Stimulated activated CD4-positive, alpha-beta T cell treated with anti-CD3 and anti-CD28 coated beads, Interleukin-1b, Interleukin-23, amount 100 ng/mL, for 4 hours (primary cell): ENCODE data around the gene TFF1.

Source experiments
- DNase-seq, 2 donors: peaks; one replicate each; pipeline ENCODE4 v3.0.0-alpha.2; 2020; ENCODE audit warnings: low read depth in 2 of 2

TFF1 gene

GRCh38 chr21:42398436-42399028 is 32.2 kb upstream of the TFF1 start:
- DNase-seq = no peak

GRCh38 chr21:42397746-42398394 is 31.5 kb upstream of the TFF1 start:
- DNase-seq = no peak

- DNase-seq = no peak
Observed at GRCh38 chr21:42396799-42397745, 30.7 kb upstream of the TFF1 start.

- DNase-seq = no peak
Observed at GRCh38 chr21:42395905-42396651, 29.7 kb upstream of the TFF1 start, which contains the start of gene TMPRSS3. Gene TMPRSS3, minus strand, starts transcription at chr21:42396052. Its CDS starts 635 bp downstream, at chr21:42395417.

GRCh38 chr21:42395302-42395701 is 29.0 kb upstream of the TFF1 start:
- DNase-seq = no peak

DNA sequence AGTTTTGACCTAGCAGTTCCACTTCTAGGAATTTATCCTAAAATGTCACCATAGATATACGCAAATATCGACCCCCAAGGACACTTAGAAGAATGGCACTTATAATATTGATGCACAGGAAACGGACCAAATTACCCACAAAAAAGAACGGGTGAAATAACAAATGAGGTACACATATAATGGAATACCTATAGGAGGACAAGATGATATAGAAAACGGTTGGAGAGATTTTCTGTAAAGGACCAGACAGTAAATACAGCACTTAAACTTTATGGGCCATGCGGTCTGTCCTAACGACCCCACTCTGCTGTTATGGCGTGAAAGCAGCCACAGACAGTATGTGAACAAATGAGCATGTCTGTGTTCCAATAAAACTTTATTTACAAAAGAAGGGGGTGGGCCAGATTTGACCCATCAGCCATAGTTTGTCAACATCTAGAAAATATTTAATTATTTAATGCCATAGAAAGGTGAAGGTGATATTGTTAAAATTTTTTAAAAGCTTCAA is 27.2 kb upstream of the TFF1 start:
- DNase-seq = no peak

- DNase-seq = no peak
Observed at GRCh38 chr21:42392731-42393442, 26.6 kb upstream of the TFF1 start.

DNA sequence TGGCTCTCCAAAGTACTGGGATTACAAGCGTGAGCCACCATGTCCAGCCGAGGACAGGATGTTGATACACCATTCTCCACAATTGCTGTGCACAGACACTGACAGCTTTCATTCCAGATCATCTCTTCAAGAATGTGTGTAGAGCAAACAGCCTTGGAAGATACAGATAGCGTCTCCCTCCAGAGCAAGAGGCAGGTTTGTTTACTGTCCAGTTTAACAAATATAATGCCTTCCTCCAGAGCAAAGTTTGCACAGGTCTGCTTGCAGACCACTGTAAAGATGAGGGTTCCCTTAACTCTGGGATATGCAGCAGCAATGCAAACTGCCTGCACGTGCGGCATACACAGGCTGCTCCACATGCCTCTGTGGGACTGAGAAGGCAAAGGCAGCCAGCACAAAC is 25.0 kb upstream of the TFF1 start:
- DNase-seq = no peak

DNA sequence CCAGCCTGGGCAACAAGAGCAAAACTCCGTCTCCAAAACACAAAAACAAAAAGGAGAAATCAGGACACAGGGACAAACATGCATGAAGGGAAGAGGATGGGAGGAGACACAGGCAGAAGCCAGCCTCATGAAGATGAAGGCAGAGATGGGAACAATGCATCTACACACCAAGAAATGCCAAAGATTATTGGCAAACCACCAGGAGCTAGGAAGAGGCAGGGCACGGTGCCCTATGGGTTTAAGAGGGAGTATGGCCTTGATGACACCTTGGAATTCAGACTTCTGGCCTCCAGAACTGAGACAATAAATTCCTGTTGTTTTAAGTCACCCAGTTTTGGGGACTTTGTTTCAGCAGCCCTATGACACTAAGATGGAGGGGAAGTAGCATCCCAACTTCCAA is 24.4 kb upstream of the TFF1 start:
- DNase-seq = no peak

DNA sequence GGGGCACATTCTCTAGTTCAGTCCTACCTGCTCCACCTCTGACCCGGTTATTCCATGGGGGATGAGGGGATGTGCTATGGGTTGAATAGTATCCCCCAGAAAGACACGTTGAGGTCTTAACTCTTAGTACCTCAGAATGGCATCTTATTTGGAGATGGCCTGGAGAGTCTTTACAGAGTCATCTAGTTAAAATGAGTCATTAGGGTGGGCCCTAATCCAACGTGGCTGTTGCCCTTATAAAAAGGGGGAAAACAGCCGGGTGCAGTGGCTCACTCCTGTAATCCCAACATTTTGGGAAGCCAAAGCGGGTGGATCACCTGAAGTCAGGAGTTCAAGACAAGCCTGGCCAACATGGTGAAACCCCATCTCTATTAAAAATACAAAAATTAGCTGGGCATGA is 23.9 kb upstream of the TFF1 start:
- DNase-seq = no peak

- no peak for DNase-seq
Observed at GRCh38 chr21:42389449-42389835, 23.1 kb upstream of the TFF1 start.

DNA sequence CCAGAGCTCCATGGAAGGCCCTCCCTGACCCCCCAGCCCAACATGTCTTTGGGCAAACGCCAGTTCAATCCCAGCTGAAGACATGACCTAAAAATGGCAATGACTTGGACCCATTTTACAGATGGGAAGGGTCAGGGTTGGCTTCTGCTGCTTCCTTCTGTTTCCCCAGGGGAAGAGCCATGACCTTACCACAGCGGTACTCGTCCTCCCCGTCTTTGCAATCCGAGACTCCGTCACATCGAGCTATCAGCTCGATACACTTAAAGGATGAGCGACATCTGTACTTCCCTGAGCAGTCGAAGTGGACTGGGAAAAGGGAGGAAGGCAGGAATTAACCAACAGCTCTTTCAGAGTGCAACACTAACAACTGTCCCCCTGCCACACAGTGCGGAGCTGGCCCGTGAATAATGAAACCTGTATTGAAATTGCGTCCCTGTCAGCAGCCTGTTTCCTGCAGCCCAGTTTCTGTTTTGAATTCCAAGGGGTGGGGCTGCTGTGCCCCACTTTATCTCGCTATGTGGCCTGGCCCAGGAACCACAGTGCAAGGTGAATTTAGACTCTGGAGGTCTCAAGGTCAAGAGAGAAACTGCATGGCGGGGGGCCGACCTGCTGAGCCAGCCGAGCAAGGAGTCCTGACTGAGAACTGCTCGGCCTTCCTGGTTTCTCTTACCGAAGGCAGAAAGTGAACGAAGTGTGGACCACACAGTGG is 22.6 kb upstream of the TFF1 start:
- no peak for DNase-seq

- no peak for DNase-seq
Observed at GRCh38 chr21:42387843-42388340, 21.6 kb upstream of the TFF1 start.

DNA sequence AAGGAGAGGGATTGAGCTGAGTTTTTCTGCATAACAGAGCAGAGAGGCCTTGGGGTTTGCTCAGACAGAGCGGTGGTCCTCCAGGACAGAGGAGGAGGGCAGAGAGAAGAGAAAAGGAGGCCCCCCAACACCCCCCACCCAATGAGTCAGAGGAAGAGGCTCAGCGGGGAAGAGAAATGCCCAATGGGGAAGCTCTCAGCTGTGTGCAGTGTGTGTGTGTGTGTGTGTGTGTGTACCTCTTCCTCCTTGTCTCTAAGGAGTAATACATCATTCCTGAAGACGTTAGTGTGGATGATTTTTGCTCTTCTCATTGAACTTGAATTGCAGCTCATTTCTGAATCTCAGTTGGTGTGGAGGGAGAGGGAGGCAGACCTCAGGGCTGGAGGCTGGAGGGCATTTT is 20.8 kb upstream of the TFF1 start:
- DNase-seq = no peak

- no peak for DNase-seq
Observed at GRCh38 chr21:42386034-42386591, 19.8 kb upstream of the TFF1 start.

DNA sequence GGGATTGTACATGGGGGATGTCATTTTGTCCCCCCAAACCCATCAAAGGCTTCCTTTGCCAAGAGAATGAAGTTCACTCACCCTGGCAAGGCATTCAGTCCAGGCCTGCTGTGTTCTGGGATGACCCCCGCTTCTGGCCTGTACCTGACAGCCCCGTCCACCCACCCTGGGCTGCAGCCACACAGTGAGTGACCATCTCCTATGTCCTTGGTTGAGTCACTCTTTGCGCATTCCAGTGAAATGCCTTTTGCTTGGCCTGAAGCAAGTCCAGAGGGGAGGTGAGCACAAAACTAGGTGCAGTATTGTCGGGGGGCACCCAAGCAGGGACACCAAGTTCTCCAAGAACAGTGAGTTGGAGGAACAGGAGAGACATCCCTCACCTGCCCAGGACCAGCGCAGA is 19.3 kb upstream of the TFF1 start:
- no peak for DNase-seq

- DNase-seq = no peak
Observed at GRCh38 chr21:42384989-42385388, 18.7 kb upstream of the TFF1 start.

- no peak for DNase-seq
Observed at GRCh38 chr21:42384156-42384945, 18.0 kb upstream of the TFF1 start.

DNA sequence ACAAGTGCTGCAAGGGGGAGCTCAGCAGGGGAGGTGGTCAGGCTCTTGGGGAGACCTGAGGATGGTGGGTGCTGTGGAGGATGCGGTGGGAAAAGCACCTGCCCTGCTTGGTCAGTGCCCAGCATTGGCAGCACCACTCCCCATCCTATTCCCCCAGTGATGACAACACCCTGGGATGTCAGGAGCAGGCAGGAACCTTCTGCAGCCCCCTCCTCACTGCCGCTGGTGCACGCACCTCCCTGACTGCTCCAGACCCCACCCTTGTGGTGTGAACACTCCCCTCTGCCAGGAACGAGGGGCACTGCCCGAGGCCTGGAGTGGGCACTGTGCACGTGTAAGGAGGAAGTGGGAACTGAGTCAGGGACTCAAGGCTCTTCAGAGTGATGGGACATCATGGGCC is 17.0 kb upstream of the TFF1 start:
- DNase-seq = no peak
